Activated naive CD8-positive, alpha-beta T cell treated with anti-CD3 and anti-CD28 coated beads for 36 hours (primary cell): ENCODE data around the gene CHST10. TPM values are rescaled to one million over a fixed set of nuclear protein-coding genes. Genes with fewer than 3 reads are reported as not detected.

Experiments
- DNase-seq: peaks from one replicate; pipeline ENCODE4 v3.0.0; 2021
- H3K27ac Mint-ChIP-seq: one replicate; pipeline ENCODE4 v1.8.0; 2022; ENCODE audit warnings: mild to moderate bottlenecking, moderate library complexity, mixed read lengths
- H3K27me3 Mint-ChIP-seq: one replicate; pipeline ENCODE4 v1.8.0; 2022; ENCODE audit warnings: mild to moderate bottlenecking, mixed read lengths
- H3K36me3 Mint-ChIP-seq: one replicate; pipeline ENCODE4 v1.8.0; 2021; ENCODE audit warnings: mild to moderate bottlenecking, mixed read lengths
- H3K4me1 Mint-ChIP-seq: one replicate; pipeline ENCODE4 v1.8.0; 2021; ENCODE audit warnings: mixed read lengths
- H3K4me3 Mint-ChIP-seq: one replicate; pipeline ENCODE4 v1.8.0; 2022; ENCODE audit warnings: mild to moderate bottlenecking, moderate library complexity, mixed read lengths
- H3K9me3 Mint-ChIP-seq: one replicate; pipeline ENCODE4 v1.8.0; 2022; ENCODE audit warnings: mixed read lengths
- total RNA-seq, 2 experiments: library from RNA; stranded (reverse); gene quantifications; one replicate each; pipeline ENCODE4 v1.2.3, GENCODE V29; 2021

CHST10 gene
- total RNA-seq, 2 experiments from 2014 or later: 13.4 to 14.7 TPM

GRCh38 chr2:100424277-100424875 is 6.9 kb upstream of the CHST10 start:
- H3K36me3 Mint-ChIP-seq: no peaks in the 10 kb centered on the region
- peaks cover 3% of the 10 kb centered on the region for H3K9me3 Mint-ChIP-seq
- H3K27me3 Mint-ChIP-seq: peaks cover 4% of the 10 kb centered on the region
- H3K4me1 Mint-ChIP-seq: peaks cover 4% of the 10 kb centered on the region
- H3K4me3 Mint-ChIP-seq: no peak overlapping the region
- DNase-seq: no peak
- no peak overlapping the region for H3K27ac Mint-ChIP-seq

GRCh38 chr2:100423631-100424030 is 6.2 kb upstream of the CHST10 start:
- Mint-ChIP-seq H3K27me3 (peaks cover 4% of the 10 kb centered on the region), H3K27ac (no peak overlapping the region), H3K9me3 (no peaks in the 10 kb centered on the region), H3K4me3 (no peak overlapping the region), H3K36me3 (no peaks in the 10 kb centered on the region), H3K4me1 (peaks cover 4% of the 10 kb centered on the region)
- DNase-seq: no peak

- Mint-ChIP-seq H3K4me1 (peaks cover 4% of the 10 kb centered on the region), H3K27ac (no peak overlapping the region), H3K9me3 (no peaks in the 10 kb centered on the region), H3K36me3 (no peaks in the 10 kb centered on the region), H3K4me3 (no peak overlapping the region), H3K27me3 (peaks cover under 1% of the 10 kb centered on the region)
- DNase-seq: no peak
These were observed 5.0 kb upstream of the CHST10 start for GRCh38 chr2:100422320-100423055.

- H3K4me1 Mint-ChIP-seq: peaks cover 21% of the 10 kb centered on the region
- H3K27me3 Mint-ChIP-seq: no peaks in the 10 kb centered on the region
- H3K36me3 Mint-ChIP-seq: no peaks in the 10 kb centered on the region
- no peak overlapping the region for H3K27ac Mint-ChIP-seq
- no peak overlapping the region for H3K4me3 Mint-ChIP-seq
- no peaks in the 10 kb centered on the region for H3K9me3 Mint-ChIP-seq
- no peak for DNase-seq
These were observed 2.4 kb upstream of the CHST10 start for GRCh38 chr2:100419915-100420314.

- Mint-ChIP-seq H3K4me3 (no peak overlapping the region), H3K27me3 (no peaks in the 10 kb centered on the region), H3K27ac (no peak overlapping the region), H3K4me1 (peaks cover 29% of the 10 kb centered on the region), H3K9me3 (no peaks in the 10 kb centered on the region), H3K36me3 (peaks cover 7% of the 10 kb centered on the region)
- no peak for DNase-seq
These were observed 1.0 kb upstream of the CHST10 start for GRCh38 chr2:100418406-100418962.

- Mint-ChIP-seq H3K36me3 (peaks cover 10% of the 10 kb centered on the region), H3K4me3 (peak overlapping the region; percentile 79), H3K9me3 (no peaks in the 10 kb centered on the region), H3K27me3 (no peaks in the 10 kb centered on the region), H3K27ac (peak overlapping the region; percentile 56), H3K4me1 (peaks cover 29% of the 10 kb centered on the region)
- no peak for DNase-seq
These were observed 250 bp upstream of the CHST10 start for GRCh38 chr2:100417711-100418124.

GRCh38 chr2:100416397-100416934 is 1.0 kb downstream of the CHST10 start:
- no peak for DNase-seq
- Mint-ChIP-seq H3K9me3 (no peaks in the 10 kb centered on the region), H3K27me3 (no peaks in the 10 kb centered on the region), H3K36me3 (peaks cover 10% of the 10 kb centered on the region), H3K4me1 (peaks cover 29% of the 10 kb centered on the region), H3K4me3 (peak overlapping the region; percentile 85), H3K27ac (peak overlapping the region; percentile 61)

GRCh38 chr2:100413571-100413970 is 3.9 kb downstream of the CHST10 start:
- H3K27me3 Mint-ChIP-seq: no peaks in the 10 kb centered on the region
- no peak overlapping the region for H3K27ac Mint-ChIP-seq
- H3K4me1 Mint-ChIP-seq: peaks cover 32% of the 10 kb centered on the region
- H3K36me3 Mint-ChIP-seq: peaks cover 10% of the 10 kb centered on the region
- no peak overlapping the region for H3K4me3 Mint-ChIP-seq
- DNase-seq: no peak
- no peaks in the 10 kb centered on the region for H3K9me3 Mint-ChIP-seq

GRCh38 chr2:100412881-100413321 is 4.6 kb downstream of the CHST10 start:
- H3K4me3 Mint-ChIP-seq: no peak overlapping the region
- no peak for DNase-seq

GRCh38 chr2:100412466-100412865 is 5.0 kb downstream of the CHST10 start:
- peaks cover 28% of the 10 kb centered on the region for H3K4me1 Mint-ChIP-seq
- DNase-seq: no peak
- H3K4me3 Mint-ChIP-seq: no peak overlapping the region
- H3K9me3 Mint-ChIP-seq: no peaks in the 10 kb centered on the region
- peaks cover 10% of the 10 kb centered on the region for H3K36me3 Mint-ChIP-seq
- H3K27me3 Mint-ChIP-seq: no peaks in the 10 kb centered on the region
- no peak overlapping the region for H3K27ac Mint-ChIP-seq

More at GRCh38 chr2:100412881-100413321, 4.6 kb downstream of the CHST10 start:
- peaks cover 28% of the 10 kb centered on the region for H3K4me1 Mint-ChIP-seq
- peaks cover 10% of the 10 kb centered on the region for H3K36me3 Mint-ChIP-seq
- H3K9me3 Mint-ChIP-seq: no peaks in the 10 kb centered on the region
- no peaks in the 10 kb centered on the region for H3K27me3 Mint-ChIP-seq
- no peak overlapping the region for H3K27ac Mint-ChIP-seq

GRCh38 chr2:100411841-100412292 is 5.6 kb downstream of the CHST10 start:
- DNase-seq: no peak
- H3K4me1 Mint-ChIP-seq: peaks cover 27% of the 10 kb centered on the region
- H3K9me3 Mint-ChIP-seq: no peaks in the 10 kb centered on the region
- H3K4me3 Mint-ChIP-seq: no peak overlapping the region
- no peaks in the 10 kb centered on the region for H3K27me3 Mint-ChIP-seq
- H3K27ac Mint-ChIP-seq: no peak overlapping the region
- peaks cover 10% of the 10 kb centered on the region for H3K36me3 Mint-ChIP-seq

- DNase-seq: no peak
- Mint-ChIP-seq H3K27me3 (no peaks in the 10 kb centered on the region), H3K27ac (no peak overlapping the region), H3K4me3 (no peak overlapping the region), H3K36me3 (peaks cover 10% of the 10 kb centered on the region), H3K4me1 (peaks cover 10% of the 10 kb centered on the region), H3K9me3 (no peaks in the 10 kb centered on the region)
These were observed 7.4 kb downstream of the CHST10 start for GRCh38 chr2:100409975-100410647.

GRCh38 chr2:100409461-100409860 is 8.0 kb downstream of the CHST10 start:
- no peak overlapping the region for H3K4me3 Mint-ChIP-seq
- H3K36me3 Mint-ChIP-seq: peaks cover 12% of the 10 kb centered on the region

GRCh38 chr2:100408941-100409340 is 8.5 kb downstream of the CHST10 start:
- Mint-ChIP-seq H3K9me3 (no peaks in the 10 kb centered on the region), H3K27me3 (no peaks in the 10 kb centered on the region), H3K27ac (no peak overlapping the region), H3K4me1 (peaks cover 8% of the 10 kb centered on the region), H3K4me3 (no peak overlapping the region), H3K36me3 (peaks cover 10% of the 10 kb centered on the region)
- DNase-seq: no peak

More at GRCh38 chr2:100409461-100409860, 8.0 kb downstream of the CHST10 start:
- Mint-ChIP-seq H3K4me1 (peaks cover 10% of the 10 kb centered on the region), H3K9me3 (no peaks in the 10 kb centered on the region), H3K27ac (no peak overlapping the region), H3K27me3 (no peaks in the 10 kb centered on the region)
- DNase-seq: no peak

GRCh38 chr2:100408104-100408503 is 9.4 kb downstream of the CHST10 start:
- no peak overlapping the region for H3K27ac Mint-ChIP-seq
- no peak overlapping the region for H3K4me3 Mint-ChIP-seq
- peaks cover 2% of the 10 kb centered on the region for H3K4me1 Mint-ChIP-seq
- H3K27me3 Mint-ChIP-seq: no peaks in the 10 kb centered on the region
- DNase-seq: no peak
- peaks cover 4% of the 10 kb centered on the region for H3K36me3 Mint-ChIP-seq
- no peaks in the 10 kb centered on the region for H3K9me3 Mint-ChIP-seq
